Measurements from ENCODE around the gene COA7. TPM values are rescaled to one million over a fixed set of nuclear protein-coding genes. Genes with fewer than 3 reads are reported as not detected.

COA7 gene
- total and polyA plus RNA-seq, 2 of the 4 experiments (the other 2 are of a cell fraction) = 9.3 to 20.3 TPM

GRCh38 chr1:52657702-52658101 is 40.4 kb downstream of the COA7 start:
- no peak overlapping the region for H3K9ac ChIP-seq (ENCODE audit: low read depth, low read length)
- TF ChIP-seq SMC3 (IDR thresholded peaks at IDR 0.05; ENCODE audit: low read depth, low read length) (no peak), MXI1 (IDR thresholded peaks at IDR 0.05; ENCODE audit: borderline replicate concordance, low read depth, low read length) (no peak), ELK1 (IDR thresholded peaks at IDR 0.05; ENCODE audit: borderline replicate concordance, low read depth, low read length) (no peak), USF2 (IDR thresholded peaks at IDR 0.05; ENCODE audit: low read depth, low read length) (no peak), CEBPB (IDR thresholded peaks at IDR 0.05; ENCODE audit: low read depth, low read length) (no peak), CHD1 (IDR thresholded peaks at IDR 0.05; ENCODE audit: low read depth, low read length) (no peak), NFE2L2 (IDR thresholded peaks at IDR 0.05; ENCODE audit: low read depth, low read length) (no peak), POLR2A (IDR thresholded peaks at IDR 0.05; ENCODE audit: low read depth, low read length) (no peak), FOS (IDR thresholded peaks at IDR 0.05; ENCODE audit: low read depth, low read length) (no peak), MAZ (IDR thresholded peaks at IDR 0.05; ENCODE audit: borderline replicate concordance, low read depth, low read length) (no peak), RCOR1 (IDR thresholded peaks at IDR 0.05; ENCODE audit: insufficient replicate concordance, low read length) (no peak), RFX5 (IDR thresholded peaks at IDR 0.05; ENCODE audit: low read depth, low read length) (no peak), MAFK (IDR thresholded peaks at IDR 0.05; ENCODE audit: low read depth, low read length) (no peak)
- H3K4me1 ChIP-seq (ENCODE audit: control insufficient read depth, insufficient read depth, low read length) = peaks cover 2% of the 10 kb centered on the region; the same call in 1 of the 2 replicates
- WGBS, 2 experiments (ENCODE audit: extremely low coverage in 2 of 2, insufficient read length in 1 of 2) = 20% methylated on average over 1 of the region's 3 CpGs; no CpG with 5 or more reads in 1 of the 2 experiments
- DNase-seq = no peak
- POLR2A ChIA-PET (ENCODE audit: unreplicated experiment) = no interaction called here
- no peak overlapping the region for H2BK20ac ChIP-seq (ENCODE audit: low read depth, low read length)
- in situ Hi-C loops (cut with MboI; ENCODE audit: low sequenced_read_pairs) (no loop called here), intact Hi-C loops (cut with micrococcal nuclease) (no loop called here), dilution Hi-C loops (cut with HindIII; ENCODE audit: low sequenced_read_pairs, unreplicated experiment) (no loop called here)
- no peak for ATAC-seq (ENCODE audit: low read depth)
- H4K5ac ChIP-seq (ENCODE audit: low read depth, low read length) = no peak overlapping the region
- no peak overlapping the region for H2AK9ac ChIP-seq (replicated peaks; ENCODE audit: low read depth, low read length, poor library complexity)
- H3K27ac ChIP-seq (ENCODE audit: insufficient read depth, low read length) = no peak overlapping the region
- H4K91ac ChIP-seq (ENCODE audit: insufficient read depth, low read depth, low read length) = no peak overlapping the region
- CTCF ChIA-PET = no interaction called here
- no peak overlapping the region for H2AK5ac ChIP-seq (ENCODE audit: low read depth, low read length)
- H3K23ac ChIP-seq (ENCODE audit: low read depth, low read length) = no peak overlapping the region
- no peaks in the 10 kb centered on the region for H3K79me1 ChIP-seq (ENCODE audit: low read depth in 1 of 2, low read length in 2 of 2)
- no peak overlapping the region for H3K56ac ChIP-seq (ENCODE audit: extremely low read depth, insufficient read depth, low read length)
- H2BK15ac ChIP-seq (ENCODE audit: low read depth, low read length) = no peak overlapping the region
- H3K4me2 ChIP-seq (ENCODE audit: low read depth, low read length) = no peak overlapping the region
- peaks cover under 1% of the 10 kb centered on the region; the same call in 1 of the 2 replicates for H3K9me1 ChIP-seq (ENCODE audit: insufficient read depth, low read length)
- H4K20me1 ChIP-seq (ENCODE audit: insufficient read depth, low read length) = no peaks in the 10 kb centered on the region
- H3K18ac ChIP-seq (ENCODE audit: low read depth, low read length) = no peak overlapping the region
- H3K27me3 ChIP-seq (ENCODE audit: control insufficient read depth, insufficient read depth, low read length) = peaks cover 13% of the 10 kb centered on the region
- no peak overlapping the region for H3K4me3 ChIP-seq (ENCODE audit: insufficient read depth, low read depth, low read length)
- H3K36me3 ChIP-seq (ENCODE audit: control insufficient read depth, insufficient read depth, low read length) = no peaks in the 10 kb centered on the region
- H4K8ac ChIP-seq (ENCODE audit: low read depth in 2 of 2, low read length in 2 of 2) = no peak overlapping the region
- no peak overlapping the region for H3K4ac ChIP-seq (ENCODE audit: low read depth, low read length)
- H3K14ac ChIP-seq (replicated peaks; ENCODE audit: low read depth, low read length) = no peak overlapping the region
- no peaks in the 10 kb centered on the region for H3K9me3 ChIP-seq (ENCODE audit: control insufficient read depth, insufficient read depth, low read length)
- BruUV-seq (replicated peaks) = no TSS peak
- no peak overlapping the region for H2BK5ac ChIP-seq (ENCODE audit: low read depth, low read length, poor library complexity, severe bottlenecking)
- no peak overlapping the region for H2BK120ac ChIP-seq (ENCODE audit: low read depth, low read length)
- no peak overlapping the region for H2AFZ ChIP-seq (replicated peaks; ENCODE audit: low read length, poor library complexity)
